COLO829 (cell line): ENCODE data around the gene CEP170.
"Not testable (repeated sequence)": the region's sequence is repeated elsewhere in the genome, so short reads cannot be mapped to it uniquely, and the experiment has no call there.

ENCODE experiments used
- DNase-seq: peaks from one replicate; pipeline ENCODE4 v3.0.0; 2012; ENCODE audit warnings: low spot score

The CEP170 gene

DNA sequence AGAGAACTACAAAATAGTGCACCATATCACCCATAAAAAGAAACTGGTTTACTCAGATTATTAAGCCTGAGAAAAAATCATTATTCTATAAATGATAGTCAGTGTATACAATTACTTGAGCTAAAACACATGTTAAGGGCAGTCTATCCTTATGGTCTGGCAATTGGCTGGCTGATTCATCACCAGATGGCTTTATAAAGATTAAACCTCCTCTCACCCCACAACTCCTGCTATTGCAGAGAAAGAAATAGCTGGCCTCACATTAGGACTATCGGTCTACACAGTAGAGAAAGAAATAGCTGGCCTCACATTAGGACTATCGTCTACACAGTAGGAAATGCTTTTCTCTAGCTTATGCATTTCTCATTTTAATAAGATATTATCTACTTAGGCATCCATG is 21.2 kb downstream of the CEP170 start:
- no peak for DNase-seq

DNA sequence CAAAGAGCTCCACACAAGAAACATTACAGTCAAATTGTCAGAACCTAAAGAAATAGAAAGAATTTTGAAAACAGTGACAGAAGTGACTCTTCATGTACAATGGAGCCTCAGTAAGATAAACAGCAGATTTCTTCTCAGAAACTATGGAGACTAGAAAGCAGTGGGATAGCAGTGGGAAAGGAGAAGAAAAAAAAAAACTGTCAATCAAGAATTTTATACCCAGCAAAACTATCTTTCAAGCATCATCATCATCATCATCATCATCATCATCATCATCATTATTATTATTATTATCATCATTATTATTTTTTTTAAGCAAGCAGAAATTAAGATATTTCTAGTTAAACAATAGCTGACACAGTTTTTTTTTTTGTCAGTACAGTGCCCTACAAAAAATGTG is 24.2 kb downstream of the CEP170 start:
- DNase-seq: no peak

DNA sequence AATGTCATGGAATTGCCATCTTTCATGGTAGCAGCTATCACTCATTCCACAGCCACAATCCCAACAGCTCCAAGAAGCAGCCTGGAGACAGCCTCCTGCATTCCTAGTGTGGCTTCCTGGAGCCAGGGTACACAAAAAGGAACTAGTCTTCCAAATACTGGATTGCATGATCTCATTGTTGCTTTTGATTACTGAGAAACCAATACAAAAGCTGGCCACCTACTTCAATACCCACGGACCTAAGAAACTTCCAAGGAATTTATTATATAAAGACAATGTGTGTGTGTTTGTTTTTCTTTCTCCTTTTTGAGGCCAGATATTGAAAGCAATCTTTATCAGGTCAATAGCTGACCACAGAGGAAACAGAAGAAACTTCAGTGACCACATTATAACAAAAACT is 25.6 kb downstream of the CEP170 start:
- no peak for DNase-seq

DNA sequence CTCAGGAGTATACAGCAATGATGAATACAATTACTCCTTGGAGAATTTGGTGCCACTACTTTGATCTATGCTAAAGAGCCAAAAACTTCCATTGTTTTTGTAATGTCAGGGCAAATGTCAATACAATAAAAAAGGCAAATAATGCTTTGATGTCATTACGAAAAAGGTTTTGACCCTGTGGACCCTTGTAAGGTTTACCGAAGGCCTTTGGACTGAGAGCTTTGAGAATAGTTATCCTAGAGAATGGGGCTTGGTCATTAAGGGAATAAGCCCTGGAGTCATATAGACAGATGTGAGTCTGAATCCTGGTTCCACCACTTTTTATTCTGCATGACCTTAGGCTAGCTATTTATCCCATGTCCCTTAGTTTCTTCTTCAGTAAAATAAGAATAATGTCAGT is 27.5 kb downstream of the CEP170 start:
- no peak for DNase-seq

DNA sequence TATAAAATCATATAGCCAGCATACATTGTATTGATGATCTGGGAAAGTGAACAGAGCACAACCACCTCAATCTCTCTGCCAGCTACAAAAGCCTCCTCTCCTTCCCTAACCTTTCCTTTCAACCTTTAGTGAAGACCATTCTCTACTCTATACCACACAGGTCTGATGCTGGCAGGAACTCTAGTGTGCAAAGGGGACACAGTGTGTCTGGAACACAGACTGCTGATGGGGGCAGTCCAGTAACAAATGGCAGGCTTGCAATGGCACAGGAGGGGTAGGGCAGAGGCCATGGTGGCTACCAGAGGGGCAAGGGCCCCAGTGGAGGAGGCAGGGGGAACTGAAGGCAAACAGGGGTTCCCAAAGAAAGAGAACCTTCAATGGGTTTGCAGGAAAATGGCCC is 37.0 kb downstream of the CEP170 start:
- no peak for DNase-seq

DNA sequence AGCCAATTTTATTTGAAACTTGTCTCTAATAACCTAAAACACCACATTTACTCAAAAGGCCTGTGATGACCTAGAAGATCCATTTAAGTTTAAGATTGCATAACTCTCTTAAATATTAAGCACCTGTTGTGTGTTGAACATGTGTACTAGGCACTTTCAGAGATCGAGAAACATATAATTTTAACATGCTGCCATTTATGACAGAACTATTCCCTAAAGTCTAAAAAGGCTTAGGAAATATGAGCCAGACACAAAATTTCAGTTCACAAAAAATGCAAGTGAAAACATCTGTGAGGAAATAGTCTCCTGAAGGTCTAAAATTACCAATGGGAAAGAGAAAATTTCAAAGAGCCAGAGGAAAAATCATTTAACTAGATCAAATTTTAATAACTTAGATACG is 37.7 kb downstream of the CEP170 start:
- DNase-seq: no peak

DNA sequence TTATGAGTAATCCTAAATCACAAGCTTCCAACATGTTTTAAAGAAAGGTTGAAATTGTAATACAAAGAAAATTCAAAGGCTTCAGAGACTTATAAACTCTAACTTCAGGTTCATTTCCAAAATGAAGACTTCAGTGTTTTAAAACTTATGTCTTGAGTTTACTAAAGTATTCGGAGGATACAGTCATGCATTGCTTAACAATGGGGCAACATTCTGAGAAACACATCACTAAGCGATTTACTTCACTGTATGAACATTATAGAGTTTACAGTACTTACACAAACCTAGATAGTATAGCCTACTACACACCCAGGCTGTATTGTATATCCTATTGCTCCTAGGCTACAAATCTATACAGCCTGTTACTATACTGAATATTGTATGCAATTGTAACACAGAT is 38.3 kb downstream of the CEP170 start:
- no peak for DNase-seq

DNA sequence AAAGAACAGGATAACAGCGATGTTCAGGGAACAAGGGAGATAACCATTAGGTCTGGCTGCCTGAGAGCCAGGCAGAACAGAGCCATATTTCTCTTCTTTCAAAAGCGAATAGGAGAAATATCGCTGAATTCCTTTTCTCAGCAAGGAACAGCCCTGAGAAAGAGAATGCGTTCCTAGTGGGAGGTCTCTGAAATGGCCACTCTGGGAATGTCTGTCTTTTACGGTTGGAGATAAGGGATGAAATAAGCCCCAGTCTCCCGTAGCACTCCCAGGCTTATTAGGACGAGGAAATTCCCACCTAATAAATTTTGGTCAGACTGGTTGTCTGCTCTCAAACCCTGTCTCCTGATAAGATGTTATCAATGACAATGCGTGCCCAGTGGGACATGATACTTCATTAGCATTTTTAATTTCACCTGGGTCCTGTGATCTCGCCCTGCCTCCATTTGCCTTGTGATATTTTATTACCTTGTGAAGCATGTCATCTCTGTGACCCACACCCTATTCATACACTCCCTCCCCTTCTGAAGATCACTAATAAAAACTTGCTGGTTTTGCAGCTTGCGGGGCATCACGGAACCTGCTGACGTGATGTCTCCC is 39.7 kb downstream of the CEP170 start:
- DNase-seq: not testable (repeated sequence)

DNA sequence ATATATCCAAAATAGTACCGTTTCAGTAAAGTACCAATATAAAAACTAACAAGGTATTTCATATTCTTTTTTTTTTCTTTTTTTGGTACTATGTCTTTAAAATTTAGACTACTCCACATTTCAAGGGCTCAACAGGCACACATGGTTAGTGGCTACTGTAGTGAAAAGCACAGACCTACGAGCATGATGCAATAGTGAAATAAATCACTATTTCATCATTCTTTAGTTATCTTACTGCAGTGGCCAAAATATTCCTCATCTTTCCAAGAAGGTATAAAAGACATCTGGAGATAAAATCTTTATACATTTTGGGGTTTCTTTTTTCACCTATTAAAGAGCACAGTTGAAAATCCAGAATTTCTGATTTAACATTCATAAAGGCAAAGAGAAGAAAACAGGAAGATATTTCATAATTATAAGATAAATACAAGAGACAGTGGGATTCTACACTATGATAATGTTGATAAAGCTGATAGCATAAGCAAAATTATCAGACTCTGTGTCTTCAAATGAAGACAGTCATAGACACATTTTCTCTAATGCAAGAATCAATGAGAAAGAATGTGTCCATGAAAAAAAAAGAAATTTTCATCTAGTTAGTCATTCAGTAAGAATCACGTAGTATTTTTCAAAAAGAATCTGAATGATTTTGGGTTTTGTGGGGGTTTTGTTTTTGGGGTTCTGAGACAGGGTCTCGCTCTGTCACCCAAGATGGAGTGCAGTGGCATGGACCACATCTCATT is 41.9 kb downstream of the CEP170 start:
- DNase-seq: no peak

DNA sequence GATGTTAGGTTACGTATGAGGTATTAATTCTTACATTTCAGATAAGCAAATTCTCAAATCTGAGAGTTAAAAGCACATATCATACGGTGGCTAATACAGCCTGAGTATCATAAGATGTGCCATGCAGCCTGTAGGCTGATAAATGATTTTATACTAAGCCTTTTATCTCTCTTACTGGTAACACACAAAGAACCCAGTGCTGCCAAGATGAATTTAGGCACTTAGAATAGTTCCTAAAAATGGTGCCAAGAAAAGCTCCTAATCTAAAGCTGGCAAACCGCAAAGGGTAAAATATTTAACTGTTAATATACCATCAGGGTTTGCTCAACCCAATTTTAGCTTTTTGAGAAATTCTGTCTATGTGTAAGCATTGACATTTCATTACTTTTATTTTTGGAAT is 43.1 kb downstream of the CEP170 start:
- not testable (repeated sequence) for DNase-seq

DNA sequence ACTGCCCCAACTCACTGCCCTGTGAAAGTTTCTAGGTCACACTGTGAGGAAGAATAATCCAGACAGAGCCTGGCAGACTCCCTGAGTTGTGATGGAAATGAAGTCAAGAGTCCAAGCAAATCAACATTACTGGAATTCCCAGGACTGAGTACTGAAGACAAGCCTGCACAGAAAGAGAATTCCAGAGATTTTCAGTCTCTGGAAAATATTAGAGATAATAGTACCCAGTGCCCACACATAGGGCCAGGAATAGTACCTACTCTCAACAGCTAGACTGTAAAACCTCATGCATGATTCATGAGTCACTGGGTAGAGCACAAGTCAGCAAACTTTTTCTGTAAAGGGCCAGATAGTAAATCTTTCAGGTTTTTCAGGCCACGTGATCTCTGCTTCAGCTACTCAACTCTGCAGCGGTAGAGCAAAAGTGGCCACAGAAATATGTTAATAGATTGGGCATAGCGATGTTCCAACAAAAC is 50.0 kb downstream of the CEP170 start:
- DNase-seq: peak; percentile 44

DNA sequence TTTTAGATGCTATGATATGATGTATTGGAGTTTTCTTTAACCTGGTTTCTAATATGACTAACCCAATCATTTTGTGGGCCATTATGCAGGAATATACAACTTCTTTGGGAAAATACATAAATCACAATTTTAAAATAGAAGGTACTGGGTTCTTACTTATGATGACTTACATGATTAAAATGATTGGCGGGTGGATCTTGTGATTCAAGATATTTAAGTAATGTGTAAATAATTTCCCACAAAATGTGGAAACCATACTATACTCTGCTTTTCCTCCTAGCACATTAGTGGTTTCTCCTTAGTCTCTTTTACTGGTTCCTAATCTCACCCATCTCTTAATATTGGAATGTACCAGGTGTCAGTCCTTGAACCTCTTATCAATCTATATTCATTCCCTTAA is 50.7 kb downstream of the CEP170 start:
- not testable (repeated sequence) for DNase-seq

DNA sequence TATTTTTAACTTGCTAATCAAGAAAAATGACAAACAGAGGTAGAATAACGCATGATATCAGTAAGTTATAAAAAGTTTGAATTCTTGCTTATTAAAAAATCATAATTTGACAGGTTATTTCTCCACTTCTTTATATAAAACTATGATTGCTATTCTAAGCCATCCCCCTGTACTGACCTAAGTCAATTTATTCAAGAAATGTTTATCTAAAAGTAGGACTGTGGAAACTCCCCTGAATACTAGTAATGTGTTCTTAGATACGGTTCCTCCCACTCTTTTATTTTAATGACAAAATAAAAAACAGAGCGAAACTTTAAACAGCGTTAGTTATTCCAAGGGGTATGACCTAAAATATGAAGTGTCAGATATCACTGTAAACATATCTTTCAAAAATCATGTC is 51.9 kb downstream of the CEP170 start:
- DNase-seq: not testable (repeated sequence)

DNA sequence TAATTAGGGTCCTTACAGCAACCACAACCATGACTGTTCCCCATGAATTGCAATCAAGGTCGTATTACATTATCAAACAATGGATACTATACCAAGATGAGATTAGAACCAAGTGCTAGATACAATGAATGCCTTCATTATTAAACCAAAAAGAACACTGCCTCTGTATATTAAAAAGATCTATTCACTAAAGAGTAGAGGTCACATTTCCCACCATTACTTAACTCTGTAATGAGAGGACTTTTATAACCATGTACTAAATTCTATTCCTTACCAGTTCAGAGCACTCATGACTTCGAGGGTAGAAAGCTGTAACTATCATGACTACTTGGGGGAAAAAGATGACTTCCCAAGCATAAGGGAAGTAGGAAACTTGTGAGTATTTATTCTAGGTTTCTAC is 53.8 kb downstream of the CEP170 start:
- peak; percentile 50 for DNase-seq

DNA sequence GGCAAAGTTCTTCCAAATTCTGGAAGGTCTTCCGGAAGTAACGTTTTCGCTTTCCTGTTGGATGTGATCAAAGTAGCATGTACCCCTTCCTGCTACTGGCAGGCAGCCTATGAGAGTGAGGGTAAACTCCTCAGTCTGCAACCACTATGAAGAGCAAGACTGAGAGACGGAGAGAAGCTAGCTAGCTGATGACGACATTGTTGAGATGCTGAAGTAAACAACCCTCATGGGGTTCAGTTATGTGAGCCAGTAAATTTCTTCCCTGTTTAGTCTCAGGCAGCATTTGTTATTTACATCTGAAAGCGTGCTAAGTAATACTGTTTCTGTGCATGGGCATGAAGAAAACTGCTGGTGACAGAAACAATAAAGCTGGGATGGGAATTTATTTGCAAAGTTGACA is 57.6 kb downstream of the CEP170 start:
- not testable (repeated sequence) for DNase-seq

DNA sequence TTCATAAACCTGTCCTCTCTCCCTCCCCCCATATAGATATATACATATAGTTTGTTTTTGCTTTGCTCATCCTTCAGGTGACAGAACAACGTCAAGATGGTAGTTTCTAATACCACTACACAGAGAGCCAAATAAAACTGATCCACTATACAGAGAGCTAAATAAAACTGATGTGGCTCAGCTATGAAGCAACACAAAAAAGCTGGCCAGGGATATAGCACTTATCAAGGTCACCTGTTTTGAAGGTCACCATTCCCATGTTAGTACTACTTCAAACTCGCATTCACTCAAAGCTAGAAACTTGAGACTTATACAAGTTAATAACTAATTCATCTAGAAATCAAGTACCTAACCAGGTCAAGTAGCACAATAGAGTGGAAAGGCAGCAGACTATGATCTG is 61.8 kb downstream of the CEP170 start:
- not testable (repeated sequence) for DNase-seq

DNA sequence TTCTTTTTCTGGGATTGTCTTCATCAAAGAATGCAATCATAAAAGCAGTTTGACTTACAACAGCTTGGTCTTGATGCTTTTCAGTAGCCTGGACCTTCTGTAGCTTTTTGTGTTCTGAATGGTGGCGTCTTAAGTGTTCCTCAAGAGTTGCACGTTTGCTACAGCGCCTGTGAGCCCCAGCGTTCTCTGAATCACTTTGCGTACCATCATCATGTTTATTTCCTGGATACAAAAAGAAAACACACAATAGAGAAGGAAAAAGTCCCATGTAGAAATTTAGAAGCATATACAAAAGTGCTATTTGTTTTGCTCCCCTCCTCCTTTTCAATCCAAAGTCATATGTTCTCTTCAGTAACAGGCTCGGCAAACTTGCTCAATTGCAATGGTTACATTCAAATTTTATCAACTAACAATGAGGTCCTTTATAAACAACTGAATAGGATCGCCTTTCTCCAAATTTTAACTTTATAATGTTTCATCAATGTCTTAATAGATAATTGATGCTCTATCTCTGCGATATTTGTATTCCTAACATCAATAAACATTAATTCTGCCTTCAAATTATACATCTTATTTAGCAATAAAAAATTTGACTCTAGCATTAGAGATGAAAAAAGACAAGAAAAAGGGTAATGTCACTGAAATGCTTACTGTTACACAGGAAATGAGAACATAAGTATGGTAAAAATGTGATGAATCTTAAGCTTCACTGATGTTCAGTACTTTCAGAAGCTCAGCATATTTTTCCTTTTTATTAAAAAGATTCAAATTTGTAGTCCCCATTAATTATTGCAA is 68.7 kb downstream of the CEP170 start:
- peak; percentile 75 for DNase-seq

DNA sequence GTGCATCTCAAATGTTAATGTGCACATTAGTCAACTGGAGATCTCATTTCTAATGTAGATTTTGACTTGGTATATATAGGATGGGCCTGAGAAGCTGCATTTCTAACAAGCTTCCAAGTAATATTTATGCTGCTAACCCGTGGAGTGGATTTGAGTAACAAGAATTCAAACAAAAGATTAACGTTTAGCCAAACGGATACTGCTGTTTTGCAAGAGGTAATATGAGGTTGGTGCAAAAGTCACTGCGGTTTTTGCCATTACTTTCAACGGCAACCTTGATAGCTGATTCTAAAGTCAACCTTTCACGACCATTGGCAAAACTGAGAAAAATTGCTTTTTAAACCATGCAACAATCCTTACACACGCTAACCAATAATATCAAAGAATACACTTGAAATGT is 70.3 kb downstream of the CEP170 start:
- DNase-seq: not testable (repeated sequence)

DNA sequence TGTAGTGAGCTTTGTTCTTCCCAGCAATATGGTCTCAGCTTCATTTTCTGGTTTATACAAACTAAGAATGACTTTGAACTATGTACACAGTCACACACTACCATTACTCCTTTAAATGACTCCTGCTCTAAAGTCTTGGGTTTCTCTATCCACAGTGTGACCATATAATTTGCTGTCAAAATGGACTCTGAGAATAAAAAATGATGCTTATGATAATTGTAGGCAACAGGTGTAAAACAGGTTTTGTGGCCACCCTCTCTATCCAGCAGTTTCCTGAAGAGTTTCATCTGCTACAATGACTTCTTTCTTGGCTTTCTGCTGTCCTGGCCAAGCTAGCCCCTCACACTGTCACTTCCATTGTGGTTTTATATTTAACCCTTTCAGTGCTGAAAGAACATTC is 71.4 kb downstream of the CEP170 start:
- not testable (repeated sequence) for DNase-seq

DNA sequence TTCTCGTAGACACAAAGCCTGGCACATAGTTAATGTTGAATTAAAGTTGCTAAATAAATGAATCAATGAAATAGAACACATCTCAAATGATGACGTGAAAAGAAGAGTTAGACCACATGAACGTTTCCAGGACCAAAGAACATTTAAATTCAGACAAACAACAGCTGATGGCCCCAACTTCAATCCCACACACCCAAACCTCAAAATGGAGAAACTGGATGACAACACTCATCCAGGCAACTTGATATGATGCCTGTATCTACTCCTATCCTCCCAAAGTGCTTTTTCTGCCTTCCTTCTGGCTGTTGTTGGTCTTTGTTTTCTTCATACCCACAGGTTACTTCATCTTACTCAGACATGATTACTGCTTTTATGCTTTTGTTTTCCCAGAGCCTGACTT is 71.9 kb downstream of the CEP170 start:
- not testable (repeated sequence) for DNase-seq

DNA sequence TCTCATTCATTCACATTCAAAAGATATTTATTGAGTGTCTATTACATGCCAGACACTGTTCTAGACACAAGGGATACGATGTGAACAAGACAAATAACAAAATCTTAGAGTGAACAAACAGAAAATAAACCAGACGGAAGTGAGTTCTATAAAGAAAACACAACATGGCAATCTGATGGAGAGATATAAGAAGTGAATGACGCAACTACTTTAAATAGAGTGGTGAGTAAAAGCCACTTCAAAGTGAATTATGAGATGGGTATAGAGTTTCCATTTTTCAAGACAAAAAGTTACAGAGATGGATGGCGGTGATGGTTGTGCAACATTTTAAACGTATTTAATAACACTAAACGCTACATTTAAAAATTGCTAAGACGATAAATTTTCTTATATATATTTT is 75.4 kb downstream of the CEP170 start:
- DNase-seq: no peak

DNA sequence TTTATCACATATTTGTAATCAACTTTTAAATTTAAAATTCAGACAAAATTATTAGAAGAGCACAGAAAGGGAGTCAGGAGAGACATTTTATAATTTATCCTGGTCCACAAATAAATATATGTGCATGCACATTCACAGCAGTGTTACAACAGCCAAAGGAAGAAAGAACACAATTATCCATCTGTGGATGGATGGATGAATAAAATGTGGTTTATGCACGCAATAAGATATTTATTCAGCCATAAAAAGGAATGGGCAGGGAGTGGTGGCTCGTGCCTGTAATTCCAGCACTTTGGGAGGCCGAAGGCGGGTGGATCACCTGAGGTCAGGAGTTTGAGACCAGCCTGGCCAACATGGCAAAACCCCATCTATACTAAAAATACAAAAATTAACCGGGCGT is 77.3 kb downstream of the CEP170 start:
- not testable (repeated sequence) for DNase-seq

DNA sequence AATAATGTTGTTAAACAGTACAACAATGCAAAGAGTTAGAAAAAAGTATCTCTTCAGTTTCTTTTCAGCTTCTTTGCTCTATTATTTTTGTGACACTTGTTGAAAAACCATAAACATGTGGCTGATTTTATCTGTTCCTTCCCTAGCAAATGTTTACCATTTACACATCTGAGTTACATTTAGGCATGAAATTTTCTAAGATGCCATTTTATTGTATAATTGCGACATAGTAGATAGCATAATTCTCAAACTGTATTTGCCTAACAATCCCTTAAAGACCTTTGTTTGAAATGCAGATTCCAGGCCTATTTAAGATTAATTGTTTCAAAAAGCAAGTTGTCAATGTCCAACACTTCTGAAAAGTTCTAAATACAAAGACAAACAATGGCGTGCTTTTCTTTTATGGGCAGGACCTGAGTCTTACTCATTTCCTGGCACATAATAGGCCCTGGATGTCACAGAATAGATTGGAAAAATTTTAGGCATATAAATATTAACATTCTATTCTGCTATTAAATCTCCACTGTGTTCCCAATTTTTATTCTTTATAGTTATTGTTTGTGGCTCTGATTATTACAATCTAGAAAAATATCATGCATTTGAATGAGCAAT is 81.2 kb downstream of the CEP170 start:
- DNase-seq: not testable (repeated sequence)
